Measurements from ENCODE around the gene PPFIA1.
"Not testable (repeated sequence)": the region's sequence is repeated elsewhere in the genome, so short reads cannot be mapped to it uniquely, and the experiment has no call there.

Gene PPFIA1

GRCh38 chr11:70327717-70328116 is 57.2 kb downstream of the PPFIA1 start:
- DNase-seq: no peak

GRCh38 chr11:70328556-70328955 is 58.1 kb downstream of the PPFIA1 start:
- DNase-seq: no peak

- not testable (repeated sequence) for DNase-seq
These were observed 60.9 kb downstream of the PPFIA1 start for GRCh38 chr11:70331320-70331843.

GRCh38 chr11:70331901-70332300 is 61.4 kb downstream of the PPFIA1 start:
- DNase-seq: no peak

- DNase-seq: no peak
These were observed 62.1 kb downstream of the PPFIA1 start for GRCh38 chr11:70332567-70332966.

- DNase-seq: no peak
These were observed 62.8 kb downstream of the PPFIA1 start for GRCh38 chr11:70333261-70333660.

- DNase-seq: no peak
These were observed 64.0 kb downstream of the PPFIA1 start for GRCh38 chr11:70334351-70334995.

GRCh38 chr11:70335511-70335910 is 65.0 kb downstream of the PPFIA1 start:
- no peak for DNase-seq

- DNase-seq: no peak
These were observed 68.1 kb downstream of the PPFIA1 start for GRCh38 chr11:70338594-70338993.

GRCh38 chr11:70339066-70339465 is 68.6 kb downstream of the PPFIA1 start:
- no peak for DNase-seq

- DNase-seq: no peak
These were observed 71.5 kb downstream of the PPFIA1 start for GRCh38 chr11:70341881-70342429.

- DNase-seq: no peak
These were observed 73.1 kb downstream of the PPFIA1 start for GRCh38 chr11:70343636-70344035.

- no peak for DNase-seq
These were observed 77.7 kb downstream of the PPFIA1 start for GRCh38 chr11:70348191-70348590.

- no peak for DNase-seq
These were observed 78.1 kb downstream of the PPFIA1 start for GRCh38 chr11:70348608-70349007.

GRCh38 chr11:70351646-70352045 is 81.2 kb downstream of the PPFIA1 start:
- no peak for DNase-seq

- no peak for DNase-seq
These were observed 81.6 kb downstream of the PPFIA1 start for GRCh38 chr11:70352100-70352499.

- DNase-seq: no peak
These were observed 82.1 kb downstream of the PPFIA1 start for GRCh38 chr11:70352601-70353000.

GRCh38 chr11:70353329-70353728 is 82.8 kb downstream of the PPFIA1 start:
- no peak for DNase-seq

GRCh38 chr11:70353900-70354568 is 83.5 kb downstream of the PPFIA1 start:
- no peak for DNase-seq

GRCh38 chr11:70354629-70355028 is 84.1 kb downstream of the PPFIA1 start:
- no peak for DNase-seq

- DNase-seq: no peak
These were observed 88.3 kb downstream of the PPFIA1 start for GRCh38 chr11:70358753-70359152.

GRCh38 chr11:70359451-70360205 is 89.1 kb downstream of the PPFIA1 start:
- no peak for DNase-seq

- DNase-seq: no peak
These were observed 89.7 kb downstream of the PPFIA1 start for GRCh38 chr11:70360211-70360610.

- no peak for DNase-seq
These were observed 93.7 kb downstream of the PPFIA1 start for GRCh38 chr11:70364178-70364577.

Data from SIG-M5 (cell line).